Pancreas (tissue), 10 donors: Measurements from ENCODE around the gene PCDHA1. TPM values are rescaled to one million over a fixed set of nuclear protein-coding genes. Genes with fewer than 3 reads are reported as not detected.

Experiments
- ATAC-seq, 4 donors: fragments of 200-7000 bp; cut with Tn5 transposase; one replicate each; pipeline versions ENCODE4 v1.8.0 to v1.9.1; 2020; ENCODE audit warnings: mild to moderate bottlenecking in 4 of 4, moderate library complexity in 4 of 4
- DNase-seq, 6 donors: peaks; one replicate each; pipeline ENCODE4 v3.0.0-alpha.2; 2020
- FAIRE-seq: peaks from 2 replicates; lab custom pipeline; 2012; peaks lifted over from hg19 to GRCh38; lab: Jason Lieb, UNC
- H3K27ac ChIP-seq, 4 donors: fragments of 200-600 bp; sonication (generic); 1 replicate in 3 of 4; 2 replicates in 1 of 4; pipeline versions ENCODE4 v1.5.0 to v1.8.0; 2020
- H3K27me3 ChIP-seq, 4 donors: fragments of 200-600 bp; one replicate each; pipeline ENCODE4 v1.8.0; 2021
- H3K36me3 ChIP-seq, 3 donors: fragments of 200-600 bp; sonication (generic) in 1 of 3; one replicate each; pipeline versions ENCODE4 v1.5.0 to v1.8.0; 2020 to 2021
- H3K4me1 ChIP-seq, 3 donors: fragments of 200-600 bp; one replicate each; pipeline ENCODE4 v1.8.0; 2021
- H3K4me3 ChIP-seq, 4 donors: fragments of 200-600 bp; sonication (generic) in 2 of 4; one replicate each; pipeline versions ENCODE4 v1.5.0 to v1.8.0; 2020 to 2021
- H3K9me3 ChIP-seq, 4 donors: fragments of 200-600 bp; one replicate each; pipeline ENCODE4 v1.8.0; 2021
- WGBS, 2 donors: extraction: QIAGEN DNeasy Blood & Tissue Kit; methylation state at CpG; one replicate each; pipeline ENCODE4 v1.1.7; 2013; 5-methylcytosine and 5-hydroxymethylcytosine counted together
- intact Hi-C, 3 donors: fragments of 100-400 bp; cut with DNase I; formaldehyde crosslinking; loops; one replicate each; pipeline versions ENCODE4 v1.11.1 to v1.14.2; 2022
- polyA plus RNA-seq, 2 donors: library from polyadenylated mRNA; stranded (reverse); fragments of 200-250 nt; gene quantifications; one replicate each; pipeline ENCODE4 v1.2.3, GENCODE V29; 2013
- total RNA-seq, 6 donors: library from RNA; stranded (reverse); fragmentation: NEBNext Ultra II Directional in 4 of 6; extraction: Animal tissue kit (Norgen Biotek cat#: 25700) in 4 of 6; gene quantifications; one replicate each; pipeline versions ENCODE4 v1.2.1 to v1.2.4, GENCODE V29; 2021 to 2023
- TF ChIP-seq, protein P1 (sequence below), 4 donors: fragments of 200-600 bp; sonication (generic) in 3 of 4; IDR thresholded peaks; one replicate each; pipeline versions ENCODE4 v1.5.0 to v1.8.0; 2021; ENCODE audit warnings: antibody characterized with exemption in 4 of 4
- donor health status: healthy with polysubstance abuse.
- donor health status: DM: no; HTN: no; CAD: no; lungs with moderate emphysema.
- donor health status: DM: no; HTN: no; CAD: no.
- donor health status: control.
- donor health status: control.
- donor health status: Bipolar disorder and iron deficiency.
- donor health status: DM: yes; HTN: yes; CAD: no.
- donor health status: DM: no; HTN: no; CAD: no.
- donor health status: DM: no; HTN: no; CAD: no.
- donor health status: DM: yes; HTN: yes; CAD: no.

The PCDHA1 gene
- total and polyA plus RNA-seq, 8 donors, result 0.03 to 0.47 (median 0.09) TPM; not detected in 2

GRCh38 chr5:141042555-141042954 is 256.6 kb downstream of the PCDHA1 start:
- DNase-seq (no peak), ATAC-seq (no peak), FAIRE-seq (no peak)
- 56 to 65% methylated on average over 1 of the region's 1 CpG for WGBS, 2 donors
- Histone ChIP-seq H3K4me1 (no peaks in the 10 kb centered on the region), H3K27me3 (peaks cover 0 to 14% (median 2%) of the 10 kb centered on the region in 4 donors), H3K36me3 (no peaks in the 10 kb centered on the region), H3K27ac (no peak overlapping the region), H3K9me3 (no peaks in the 10 kb centered on the region), H3K4me3 (no peak overlapping the region)
- TF ChIP-seq, protein P1, sequence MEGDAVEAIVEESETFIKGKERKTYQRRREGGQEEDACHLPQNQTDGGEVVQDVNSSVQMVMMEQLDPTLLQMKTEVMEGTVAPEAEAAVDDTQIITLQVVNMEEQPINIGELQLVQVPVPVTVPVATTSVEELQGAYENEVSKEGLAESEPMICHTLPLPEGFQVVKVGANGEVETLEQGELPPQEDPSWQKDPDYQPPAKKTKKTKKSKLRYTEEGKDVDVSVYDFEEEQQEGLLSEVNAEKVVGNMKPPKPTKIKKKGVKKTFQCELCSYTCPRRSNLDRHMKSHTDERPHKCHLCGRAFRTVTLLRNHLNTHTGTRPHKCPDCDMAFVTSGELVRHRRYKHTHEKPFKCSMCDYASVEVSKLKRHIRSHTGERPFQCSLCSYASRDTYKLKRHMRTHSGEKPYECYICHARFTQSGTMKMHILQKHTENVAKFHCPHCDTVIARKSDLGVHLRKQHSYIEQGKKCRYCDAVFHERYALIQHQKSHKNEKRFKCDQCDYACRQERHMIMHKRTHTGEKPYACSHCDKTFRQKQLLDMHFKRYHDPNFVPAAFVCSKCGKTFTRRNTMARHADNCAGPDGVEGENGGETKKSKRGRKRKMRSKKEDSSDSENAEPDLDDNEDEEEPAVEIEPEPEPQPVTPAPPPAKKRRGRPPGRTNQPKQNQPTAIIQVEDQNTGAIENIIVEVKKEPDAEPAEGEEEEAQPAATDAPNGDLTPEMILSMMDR (IDR thresholded peaks at IDR 0.05), result no peak
- intact Hi-C loops, result loop anchor here in 1 of 3 donors (10.0 kb wide), 1 partner anchor 168 kb away; the partner anchor contains the start of gene PCDHA12

GRCh38 chr5:141050622-141051520 is 264.9 kb downstream of the PCDHA1 start, which contains the start of gene PCDHB1:
Gene PCDHB1, plus strand, starts transcription at chr5:141051374. Its CDS starts 97 bp downstream, at chr5:141051471.
- Histone ChIP-seq H3K36me3 (no peaks in the 10 kb centered on the region), H3K27me3 (no peaks in the 10 kb centered on the region), H3K9me3 (no peaks in the 10 kb centered on the region), H3K27ac (peak within 1 kb of the TSS in 3 of 4 donors; percentile 3 to 8 (median 6)), H3K4me1 (peaks cover 0 to 4% (median 0%) of the 10 kb centered on the region in 3 donors), H3K4me3 (peak within 1 kb of the TSS; percentile 32 to 66 (median 51))
- peak in 1 of 6 donors; percentile 36 for DNase-seq
- peak; percentile 74 to 93 (median 90) for ATAC-seq
- intact Hi-C loops, result no loop called here
- WGBS, 2 donors, result 6% methylated on average over 20 of the region's 20 CpGs
- FAIRE-seq, result no peak
- TF ChIP-seq, protein P1 (IDR thresholded peaks at IDR 0.05), result no peak

- peaks cover 0 to 4% (median 0%) of the 10 kb centered on the region in 3 donors for H3K4me1 ChIP-seq
- FAIRE-seq (no peak), DNase-seq (peak in 4 of 6 donors; percentile 17 to 66 (median 38)), ATAC-seq (peak; percentile 71 to 75 (median 73))
- H3K27ac ChIP-seq, result peak overlapping the region in 3 of 4 donors; percentile 3 to 8 (median 6)
- no peaks in the 10 kb centered on the region for H3K9me3 ChIP-seq
- TF ChIP-seq, protein P1 (IDR thresholded peaks at IDR 0.05), result no peak
- WGBS, 2 donors, result 4% methylated on average over 19 of the region's 19 CpGs
- no peaks in the 10 kb centered on the region for H3K27me3 ChIP-seq
- intact Hi-C loops, result no loop called here
- H3K36me3 ChIP-seq, result no peaks in the 10 kb centered on the region
- peak overlapping the region; percentile 32 to 66 (median 51) for H3K4me3 ChIP-seq
These were observed 265.6 kb downstream of the PCDHA1 start for GRCh38 chr5:141051521-141051866.

Other genes starting within 250 kb of the PCDHA1 start
- 10 to 100 TPM in 4 of 6 donors, 1 to 10 TPM in 2; 7.2 to 19.9 (median 12.1) TPM for gene EIF4EBP3, start 238.5 kb upstream of the PCDHA1 start, total RNA-seq
- gene EIF4EBP3, start 238.5 kb upstream of the PCDHA1 start, polyA plus RNA-seq, result 10 to 100 TPM; 52.7 to 55.5 TPM
- 10 to 100 TPM in 4 of 6 donors, 1 to 10 TPM in 2; 7.0 to 14.3 (median 11.2) TPM for gene SRA1, start 228.7 kb upstream of the PCDHA1 start, total RNA-seq
- 10 to 100 TPM; 20.5 to 29.7 TPM for gene SRA1, start 228.7 kb upstream of the PCDHA1 start, polyA plus RNA-seq
- 10 to 100 TPM in 4 of 6 donors, 1 to 10 TPM in 2; 8.1 to 20.0 (median 12.7) TPM for gene APBB3, start 221.5 kb upstream of the PCDHA1 start, total RNA-seq
- gene APBB3, start 221.5 kb upstream of the PCDHA1 start, polyA plus RNA-seq, result 10 to 100 TPM; 48.1 to 51.0 TPM
- 10 to 100 TPM; 17.0 to 36.5 (median 26.4) TPM for gene SLC35A4, start 221.3 kb upstream of the PCDHA1 start, total RNA-seq
- gene SLC35A4, start 221.3 kb upstream of the PCDHA1 start, polyA plus RNA-seq, result 10 to 100 TPM; 19.5 to 24.9 TPM
- gene CD14, start 153.0 kb upstream of the PCDHA1 start, total RNA-seq, result 10 to 100 TPM in 3 of 6 donors, 1 to 10 TPM in 3; 4.3 to 45.8 (median 16.1) TPM
- 10 to 100 TPM; 11.8 to 17.6 TPM for gene CD14, start 153.0 kb upstream of the PCDHA1 start, polyA plus RNA-seq
- 10 to 100 TPM in 1 of 6 donors, 1 to 10 TPM in 5; 5.5 to 12.3 (median 8.0) TPM for gene TMCO6, start 146.7 kb upstream of the PCDHA1 start, total RNA-seq
- 10 to 100 TPM; 17.2 to 19.7 TPM for gene TMCO6, start 146.7 kb upstream of the PCDHA1 start, polyA plus RNA-seq
- 10 to 100 TPM; 20.7 to 31.9 (median 24.2) TPM for gene NDUFA2, start 138.5 kb upstream of the PCDHA1 start, total RNA-seq
- gene NDUFA2, start 138.5 kb upstream of the PCDHA1 start, polyA plus RNA-seq, result 100 to 1,000 TPM; 106 to 125 TPM
- 10 to 100 TPM; 25.1 to 43.5 (median 28.1) TPM for gene IK, start 138.3 kb upstream of the PCDHA1 start, total RNA-seq
- 10 to 100 TPM; 31.2 to 53.4 TPM for gene IK, start 138.3 kb upstream of the PCDHA1 start, polyA plus RNA-seq
- gene WDR55, start 121.2 kb upstream of the PCDHA1 start, total RNA-seq, result 10 to 100 TPM; 10.2 to 14.1 (median 11.9) TPM
- gene WDR55, start 121.2 kb upstream of the PCDHA1 start, polyA plus RNA-seq, result 10 to 100 TPM; 17.1 to 19.2 TPM
- 1 to 10 TPM in 1 of 6 donors, under 1 TPM in 5; 0.37 to 1.0 (median 0.56) TPM for gene DND1, start 112.6 kb upstream of the PCDHA1 start, total RNA-seq
- gene DND1, start 112.6 kb upstream of the PCDHA1 start, polyA plus RNA-seq, result 1 to 10 TPM; 3.5 to 3.8 TPM
- 10 to 100 TPM; 24.7 to 34.7 (median 30.1) TPM for gene HARS1, start 94.8 kb upstream of the PCDHA1 start, total RNA-seq
- 10 to 100 TPM; 46.8 to 47.8 TPM for gene HARS1, start 94.8 kb upstream of the PCDHA1 start, polyA plus RNA-seq
- 10 to 100 TPM in 1 of 6 donors, 1 to 10 TPM in 5; 5.9 to 15.9 (median 8.6) TPM for gene HARS2, start 94.7 kb upstream of the PCDHA1 start, total RNA-seq
- gene HARS2, start 94.7 kb upstream of the PCDHA1 start, polyA plus RNA-seq, result 10 to 100 TPM; 12.4 to 23.6 TPM
- 10 to 100 TPM; 10.5 to 28.0 (median 15.8) TPM for gene ZMAT2, start 85.7 kb upstream of the PCDHA1 start, total RNA-seq
- 10 to 100 TPM; 21.2 to 42.9 TPM for gene ZMAT2, start 85.7 kb upstream of the PCDHA1 start, polyA plus RNA-seq
- gene PCDHA2, start 8.7 kb downstream of the PCDHA1 start, total RNA-seq, result under 1 TPM in 5 of 6 donors, not detected in 1; 0.08 to 0.31 (median 0.12) TPM
- under 1 TPM; 0.19 to 0.40 TPM for gene PCDHA2, start 8.7 kb downstream of the PCDHA1 start, polyA plus RNA-seq
- gene PCDHA3, start 14.9 kb downstream of the PCDHA1 start, total RNA-seq, result under 1 TPM; 0.24 to 0.79 (median 0.50) TPM
- gene PCDHA3, start 14.9 kb downstream of the PCDHA1 start, polyA plus RNA-seq, result 1 to 10 TPM in 1 of 2 donors, under 1 TPM in 1; 0.27 to 1.2 TPM
- 1 to 10 TPM in 4 of 6 donors, under 1 TPM in 2; 0.74 to 3.1 (median 1.5) TPM for gene PCDHA4, start 20.9 kb downstream of the PCDHA1 start, total RNA-seq
- under 1 TPM; 0.53 to 0.70 TPM for gene PCDHA4, start 20.9 kb downstream of the PCDHA1 start, polyA plus RNA-seq
- under 1 TPM; 0.24 to 0.92 (median 0.48) TPM for gene PCDHA5, start 35.5 kb downstream of the PCDHA1 start, total RNA-seq
- under 1 TPM; 0.80 to 0.96 TPM for gene PCDHA5, start 35.5 kb downstream of the PCDHA1 start, polyA plus RNA-seq
- 1 to 10 TPM in 4 of 6 donors, under 1 TPM in 2; 0.31 to 1.7 (median 1.1) TPM for gene PCDHA6, start 41.8 kb downstream of the PCDHA1 start, total RNA-seq
- 1 to 10 TPM in 1 of 2 donors, under 1 TPM in 1; 0.42 to 1.6 TPM for gene PCDHA6, start 41.8 kb downstream of the PCDHA1 start, polyA plus RNA-seq
- gene PCDHA7, start 48.1 kb downstream of the PCDHA1 start, total RNA-seq, result under 1 TPM; 0.19 to 0.84 (median 0.44) TPM
- gene PCDHA7, start 48.1 kb downstream of the PCDHA1 start, polyA plus RNA-seq, result under 1 TPM; 0.49 to 0.96 TPM
- gene PCDHA8, start 55.0 kb downstream of the PCDHA1 start, total RNA-seq, result under 1 TPM; 0.08 to 0.76 (median 0.41) TPM
- gene PCDHA8, start 55.0 kb downstream of the PCDHA1 start, polyA plus RNA-seq, result under 1 TPM; 0.30 to 0.40 TPM
- under 1 TPM; 0.12 to 0.55 (median 0.23) TPM for gene PCDHA9, start 62.2 kb downstream of the PCDHA1 start, total RNA-seq
- under 1 TPM in 1 of 2 donors, not detected in 1; 0.19 TPM for gene PCDHA9, start 62.2 kb downstream of the PCDHA1 start, polyA plus RNA-seq
- 1 to 10 TPM; 1.4 to 6.7 (median 3.1) TPM for gene PCDHA10, start 69.8 kb downstream of the PCDHA1 start, total RNA-seq
- under 1 TPM; 0.16 to 0.34 TPM for gene PCDHA10, start 69.8 kb downstream of the PCDHA1 start, polyA plus RNA-seq
- 1 to 10 TPM in 4 of 6 donors, under 1 TPM in 2; 0.78 to 1.6 (median 1.2) TPM for gene PCDHA11, start 82.8 kb downstream of the PCDHA1 start, total RNA-seq
- under 1 TPM; 0.34 to 0.35 TPM for gene PCDHA11, start 82.8 kb downstream of the PCDHA1 start, polyA plus RNA-seq
- gene PCDHA12, start 89.2 kb downstream of the PCDHA1 start, total RNA-seq, result 1 to 10 TPM in 4 of 6 donors, under 1 TPM in 2; 0.75 to 1.5 (median 1.3) TPM
- under 1 TPM; 0.42 to 0.54 TPM for gene PCDHA12, start 89.2 kb downstream of the PCDHA1 start, polyA plus RNA-seq
- gene PCDHA13, start 96.0 kb downstream of the PCDHA1 start, total RNA-seq, result 1 to 10 TPM in 3 of 6 donors, under 1 TPM in 3; 0.63 to 2.0 (median 1.2) TPM
- gene PCDHA13, start 96.0 kb downstream of the PCDHA1 start, polyA plus RNA-seq, result under 1 TPM; 0.27 to 0.35 TPM
- 1 to 10 TPM in 5 of 6 donors, under 1 TPM in 1; 0.98 to 2.0 (median 1.6) TPM for gene PCDHAC1, start 140.2 kb downstream of the PCDHA1 start, total RNA-seq
- gene PCDHAC1, start 140.2 kb downstream of the PCDHA1 start, polyA plus RNA-seq, result under 1 TPM; 0.34 to 0.80 TPM
- gene PCDHAC2, start 180.3 kb downstream of the PCDHA1 start, total RNA-seq, result 1 to 10 TPM in 1 of 6 donors, under 1 TPM in 5; 0.37 to 1.1 (median 0.68) TPM
- gene PCDHAC2, start 180.3 kb downstream of the PCDHA1 start, polyA plus RNA-seq, result under 1 TPM; 0.08 to 0.73 TPM